Tibial nerve (tissue), 4 donors: ENCODE data around the gene UBE2G2. TPM values are rescaled to one million over a fixed set of nuclear protein-coding genes. Genes with fewer than 3 reads are reported as not detected.

Experiments
- DNase-seq, 2 donors: peaks; one replicate each; pipeline ENCODE4 v3.0.0-alpha.2; 2019; ENCODE audit warnings: low spot score in 2 of 2
- H3K27ac ChIP-seq, 4 donors: fragments of 200-600 bp; sonication (generic) in 3 of 4; one replicate each; pipeline ENCODE4 v1.5.1; 2017 to 2019; ENCODE audit warnings: mild to moderate bottlenecking in 1 of 4
- H3K27me3 ChIP-seq, 2 donors: fragments of 200-600 bp; sonication (generic) in 1 of 2; one replicate each; pipeline versions ENCODE4 v1.5.1 to v1.6.0; 2017 to 2019
- H3K36me3 ChIP-seq, 3 donors: fragments of 200-600 bp; sonication (generic); one replicate each; pipeline ENCODE4 v1.5.1; 2018 to 2019
- H3K4me1 ChIP-seq, 4 donors: fragments of 200-600 bp; sonication (generic) in 3 of 4; one replicate each; pipeline ENCODE4 v1.5.1; 2017 to 2019
- H3K4me3 ChIP-seq, 4 donors: fragments of 200-600 bp; sonication (generic) in 3 of 4; one replicate each; pipeline ENCODE4 v1.5.1; 2017 to 2019; ENCODE audit warnings: mild to moderate bottlenecking in 1 of 4, moderate library complexity in 1 of 4
- H3K9me3 ChIP-seq, 4 donors: fragments of 200-600 bp; sonication (generic) in 3 of 4; one replicate each; pipeline ENCODE4 v1.5.1; 2017 to 2019
- CTCF ChIP-seq, 5 experiments: fragments of 200-600 bp in 3 of 5; fragments of 450-650 bp in 2 of 5; sonication (generic) in 3 of 5; IDR thresholded peaks; one replicate each; pipeline ENCODE4 v1.5.1; 2016 to 2019; ENCODE audit warnings: antibody characterized with exemption in 5 of 5, mild to moderate bottlenecking in 3 of 5, moderate library complexity in 2 of 5
- EP300 ChIP-seq, 2 donors: sonication (generic); formaldehyde crosslinking; IDR thresholded peaks; one replicate each; pipeline ENCODE4 v1.6.1; 2017; ENCODE audit warnings: antibody characterized with exemption in 2 of 2, mild to moderate bottlenecking in 1 of 2
- POLR2A ChIP-seq, 2 donors: fragments of 450-650 bp; IDR thresholded peaks; one replicate each; pipeline ENCODE4 v1.6.1; 2017; ENCODE audit warnings: antibody characterized with exemption in 2 of 2, mild to moderate bottlenecking in 2 of 2, moderate library complexity in 2 of 2
- WGBS, 2 donors: methylation state at CpG; one replicate each; pipeline ENCODE4 v1.1.5; 2018; 5-methylcytosine and 5-hydroxymethylcytosine counted together
- total RNA-seq, 4 donors: library from RNA; depleted of rRNA; stranded (reverse); fragments of >200 nt; gene quantifications; one replicate each; pipeline ENCODE4 v1.1.0, GENCODE V29; 2016

Gene UBE2G2
- total RNA-seq, 4 donors from 2014 or later: 89.4 to 165 (median 99.3) TPM

- WGBS, 2 donors: 90 to 96% methylated on average over 16 to 17 of the region's 17 CpGs
- Histone ChIP-seq H3K36me3 (peaks cover 0 to 80% (median 15%) of the 10 kb centered on the region in 3 donors), H3K27ac (no peak overlapping the region)
Measured at GRCh38 chr21:44771896-44772525, 29.6 kb downstream of the UBE2G2 start.

GRCh38 chr21:44767834-44768831 is 33.5 kb downstream of the UBE2G2 start:
- H3K27me3 ChIP-seq: no peaks in the 10 kb centered on the region
- peaks cover 0 to 52% (median 7%) of the 10 kb centered on the region in 3 donors for H3K36me3 ChIP-seq
- WGBS, 2 donors: 80 to 81% methylated on average over 21 to 30 of the region's 30 CpGs
- peaks cover 0 to 6% (median 0%) of the 10 kb centered on the region in 4 donors for H3K4me1 ChIP-seq
- no peak for DNase-seq
- no peak overlapping the region for H3K27ac ChIP-seq
- no peak overlapping the region for H3K4me3 ChIP-seq
- no peak for TF ChIP-seq CTCF (IDR thresholded peaks at IDR 0.05)
- TF ChIP-seq EP300 (IDR thresholded peaks at IDR 0.05): no peak
- no peak for TF ChIP-seq POLR2A (IDR thresholded peaks at IDR 0.05)
- H3K9me3 ChIP-seq: no peaks in the 10 kb centered on the region

More at GRCh38 chr21:44771896-44772525, 29.6 kb downstream of the UBE2G2 start:
- Histone ChIP-seq H3K9me3 (no peaks in the 10 kb centered on the region), H3K4me3 (no peak overlapping the region), H3K27me3 (no peaks in the 10 kb centered on the region), H3K4me1 (no peaks in the 10 kb centered on the region)
- no peak for TF ChIP-seq CTCF (IDR thresholded peaks at IDR 0.05)
- TF ChIP-seq EP300 (IDR thresholded peaks at IDR 0.05): no peak
- TF ChIP-seq POLR2A (IDR thresholded peaks at IDR 0.05): no peak
- no peak for DNase-seq

GRCh38 chr21:44766818-44767354 is 34.7 kb downstream of the UBE2G2 start:
- DNase-seq: no peak
- Histone ChIP-seq H3K9me3 (no peaks in the 10 kb centered on the region), H3K4me1 (peaks cover 0 to 6% (median 0%) of the 10 kb centered on the region in 4 donors), H3K27ac (no peak overlapping the region), H3K27me3 (no peaks in the 10 kb centered on the region), H3K4me3 (no peak overlapping the region), H3K36me3 (peaks cover 0 to 39% (median 3%) of the 10 kb centered on the region in 3 donors)
- TF ChIP-seq POLR2A (IDR thresholded peaks at IDR 0.05) (no peak), EP300 (IDR thresholded peaks at IDR 0.05) (no peak), CTCF (IDR thresholded peaks at IDR 0.05) (no peak)
- WGBS, 2 donors: 80 to 82% methylated on average over 9 to 11 of the region's 11 CpGs

- DNase-seq: no peak
- 72 to 80% methylated on average over 21 to 24 of the region's 24 CpGs for WGBS, 2 donors
- no peak overlapping the region for H3K4me3 ChIP-seq
- peaks cover 0 to 33% (median 3%) of the 10 kb centered on the region in 3 donors for H3K36me3 ChIP-seq
- peaks cover 0 to 6% (median 0%) of the 10 kb centered on the region in 4 donors for H3K4me1 ChIP-seq
- H3K9me3 ChIP-seq: no peaks in the 10 kb centered on the region
- no peak overlapping the region for H3K27ac ChIP-seq
- TF ChIP-seq POLR2A (IDR thresholded peaks at IDR 0.05): no peak
- no peaks in the 10 kb centered on the region for H3K27me3 ChIP-seq
Measured at GRCh38 chr21:44766014-44766817, 35.4 kb downstream of the UBE2G2 start.
